RWPE1 (cell line): ENCODE measurements around the gene NSG2.

Experiments used
- CTCF ChIA-PET: fragments of 350-600 bp; sonication (Branson Sonifier 250); formaldehyde crosslinking; extraction: SDS; loops from one replicate; lab custom pipeline; 2021; lab: Yijun Ruan, JAX
- POLR2A ChIA-PET: fragments of 400-600 bp; formaldehyde crosslinking; extraction: SDS; loops from one replicate; lab custom pipeline; 2020; ENCODE audit warnings: antibody characterized with exemption; ENCODE audit not compliant: low non-redundant PET; lab: Yijun Ruan, JAX
- DNase-seq: peaks from one replicate; pipeline ENCODE4 v3.0.0; 2012; ENCODE audit warnings: low spot score
- H3K27ac ChIP-seq: fragments of 450-650 bp; 2 replicates; pipeline ENCODE4 v1.5.1; 2017
- CTCF ChIP-seq: fragments of 450-650 bp; conservative IDR thresholded peaks from 2 replicates; pipeline ENCODE4 v1.5.1; 2017; ENCODE audit warnings: low read depth, mild to moderate bottlenecking

Gene NSG2

GRCh38 chr5:174044466-174045254 lies 846 bp upstream of the NSG2 start:
- ChIA-PET CTCF (interaction anchor here (0.6 to 3.4 kb wide), 8 partner anchors 55 to 273 kb away, joined by 3 to 54 read pairs (median 4); no protein-coding TSS in a partner anchor), POLR2A (no interaction called here)

DNA sequence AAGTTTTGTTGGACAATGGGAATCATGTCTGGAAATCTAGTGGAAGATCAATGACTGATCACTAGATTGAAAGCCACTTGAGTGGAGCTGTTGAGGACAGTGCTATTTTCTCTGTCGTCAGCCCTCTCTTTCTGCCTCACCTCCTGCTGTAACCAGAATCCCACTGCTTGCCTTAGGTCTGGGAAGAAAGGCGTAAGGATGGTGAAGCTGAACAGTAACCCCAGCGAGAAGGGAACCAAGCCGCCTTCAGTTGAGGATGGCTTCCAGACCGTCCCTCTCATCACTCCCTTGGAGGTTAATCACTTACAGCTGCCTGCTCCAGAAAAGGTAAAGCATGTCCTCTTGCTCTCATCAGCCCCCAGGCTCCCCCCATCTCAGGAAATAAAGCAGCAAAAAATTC lies 1.1 kb downstream of the NSG2 start:
- ChIA-PET POLR2A (no interaction called here), CTCF (interaction anchor here (1.8 to 3.4 kb wide), 2 partner anchors 265 to 270 kb away, joined by 9 to 54 read pairs; no protein-coding TSS in a partner anchor)
- no peak for TF ChIP-seq CTCF
- H3K27ac ChIP-seq = no peak overlapping the region
- no peak for DNase-seq

More at GRCh38 chr5:174044466-174045254, 846 bp upstream of the NSG2 start:
- H3K27ac ChIP-seq = no peak overlapping the region
- DNase-seq = no peak
- no peak for TF ChIP-seq CTCF

GRCh38 chr5:174047472-174048099 lies 2.1 kb downstream of the NSG2 start:
- no peak for TF ChIP-seq CTCF
- no peak overlapping the region for H3K27ac ChIP-seq
- POLR2A ChIA-PET = no interaction called here
- CTCF ChIA-PET = interaction anchor here (0.6 to 2.4 kb wide), 4 partner anchors 264 to 1372 kb away, joined by 3 to 9 read pairs (median 6); no protein-coding TSS in a partner anchor
- no peak for DNase-seq

- ChIA-PET POLR2A (no interaction called here), CTCF (interaction anchor here (0.6 to 0.9 kb wide), 3 partner anchors 258 to 265 kb away, joined by 3 to 4 read pairs (median 3); no protein-coding TSS in a partner anchor)
- no peak for DNase-seq
- TF ChIP-seq CTCF = no peak
- no peak overlapping the region for H3K27ac ChIP-seq
Observed at GRCh38 chr5:174052636-174053035, 7.1 kb downstream of the NSG2 start.

GRCh38 chr5:174053905-174054304 lies 8.4 kb downstream of the NSG2 start:
- H3K27ac ChIP-seq = no peak overlapping the region
- ChIA-PET CTCF (interaction anchor here (0.6 to 1.3 kb wide), 2 partner anchors 91 to 258 kb away, joined by 3 to 4 read pairs; no protein-coding TSS in a partner anchor), POLR2A (no interaction called here)
- no peak for TF ChIP-seq CTCF
- DNase-seq = no peak

- H3K27ac ChIP-seq = no peak overlapping the region
- CTCF ChIA-PET = interaction anchor here (0.6 to 0.8 kb wide), 2 partner anchors 11 to 132 kb away, joined by 3 read pairs; partner anchors contain the start of gene NSG2
- DNase-seq = no peak
- no peak for TF ChIP-seq CTCF
- POLR2A ChIA-PET = no interaction called here
Observed at GRCh38 chr5:174056064-174056847, 10.8 kb downstream of the NSG2 start.
